PC-9 (cell line): Measurements from ENCODE around the gene CYBRD1. TPM values are rescaled to one million over a fixed set of nuclear protein-coding genes. Genes with fewer than 3 reads are reported as not detected.

Experiments
- BruUV-seq: library from RNA; stranded (reverse); fragments of 400-500 nt; replicated peaks from 2 replicates; lab custom pipeline; 2021; lab: Mats Ljungman, UMichigan
- CTCF ChIA-PET: fragments of 300-600 bp; sonication (Branson Sonifier 250); formaldehyde crosslinking; loops from one replicate; lab custom pipeline; 2022; ENCODE audit warnings: antibody characterized with exemption; lab: Charles Lee
- POLR2A ChIA-PET: fragments of 300-600 bp; sonication (Branson Sonifier 250); formaldehyde crosslinking; loops from one replicate; lab custom pipeline; 2022; ENCODE audit warnings: antibody characterized with exemption; ENCODE audit not compliant: unreplicated experiment; lab: Charles Lee
- DNase-seq, 2 experiments: peaks; one replicate each; pipeline versions ENCODE4 v3.0.0 to v3.0.0-alpha.2; 2015 to 2022; ENCODE audit warnings: mixed read lengths in 1 of 2
- H2AFZ ChIP-seq: fragments of 200-600 bp; sonication (generic); 2 replicates; pipeline ENCODE4 v1.8.1; 2017; ENCODE audit warnings: antibody characterized with exemption
- H3F3A ChIP-seq: fragments of 200-600 bp; sonication (generic); 2 replicates; pipeline ENCODE4 v1.8.1; 2017; ENCODE audit warnings: antibody characterized with exemption, mild to moderate bottlenecking, low read depth; ENCODE audit not compliant: insufficient read depth
- H3K27ac ChIP-seq: fragments of 200-600 bp; sonication (generic); 2 replicates; pipeline ENCODE4 v1.6.1; 2016; ENCODE audit warnings: mixed run types
- H3K27me3 ChIP-seq: fragments of 200-600 bp; sonication (generic); 2 replicates; pipeline ENCODE4 v1.6.1; 2016; ENCODE audit warnings: low read depth, mixed run types; ENCODE audit not compliant: insufficient read depth
- H3K36me3 ChIP-seq: fragments of 200-600 bp; sonication (generic); 2 replicates; pipeline ENCODE4 v1.6.1; 2016; ENCODE audit warnings: low read depth, mixed run types
- H3K4me1 ChIP-seq: fragments of 200-600 bp; sonication (generic); replicated peaks from 2 replicates; pipeline ENCODE4 v1.6.1; 2016; ENCODE audit warnings: mixed run types; ENCODE audit not compliant: insufficient read depth
- H3K4me2 ChIP-seq: fragments of 200-600 bp; sonication (generic); 2 replicates; pipeline ENCODE4 v1.6.1; 2017; ENCODE audit warnings: mixed run types
- H3K4me3 ChIP-seq: fragments of 200-600 bp; sonication (generic); 2 replicates; pipeline ENCODE4 v1.6.1; 2016; ENCODE audit warnings: mixed run types
- H3K79me2 ChIP-seq: fragments of 200-600 bp; sonication (generic); 2 replicates; pipeline ENCODE4 v1.6.1; 2017; ENCODE audit warnings: low read depth, mixed run types
- H3K9me2 ChIP-seq: fragments of 200-600 bp; sonication (generic); 2 replicates; pipeline ENCODE4 v1.8.1; 2017; ENCODE audit warnings: mild to moderate bottlenecking; ENCODE audit not compliant: insufficient read depth
- H3K9me3 ChIP-seq: fragments of 200-600 bp; sonication (generic); 2 replicates; pipeline ENCODE4 v1.8.1; 2016; ENCODE audit warnings: low read depth; ENCODE audit not compliant: insufficient read depth
- H4K20me1 ChIP-seq: fragments of 200-600 bp; sonication (generic); 2 replicates; pipeline ENCODE4 v1.8.1; 2017; ENCODE audit not compliant: insufficient read depth
- EZH2 ChIP-seq: fragments of 200-600 bp; sonication (generic); IDR thresholded peaks from 2 replicates; pipeline ENCODE4 v1.8.0; 2017; ENCODE audit warnings: antibody characterized with exemption, low read depth
- intact Hi-C: fragments of 100-400 bp; cut with micrococcal nuclease; formaldehyde crosslinking; loops from one replicate; pipeline ENCODE4 v1.10.0; 2022; ENCODE audit not compliant: unreplicated experiment
- total RNA-seq: library from RNA; stranded (reverse); gene quantifications from 2 replicates; pipeline ENCODE4 v1.2.3, GENCODE V29; 2021
- TF ChIP-seq, protein P1 (sequence below): fragments of 200-600 bp; sonication (generic); conservative IDR thresholded peaks from 2 replicates; pipeline ENCODE4 v1.6.1; 2017; ENCODE audit warnings: mixed run types, antibody characterized with exemption, mild to moderate bottlenecking, moderate library complexity

CYBRD1 gene
- total RNA-seq, 1 experiment from 2014 or later: 125 TPM

- Histone ChIP-seq H3K9me2 (no peaks in the 10 kb centered on the region), H3K36me3 (no peaks in the 10 kb centered on the region), H2AFZ (no peak overlapping the region), H3K4me2 (0 out of 2 replicates have a peak overlapping the region, but pooled peaks have one; percentile 7), H3K27ac (no peak overlapping the region), H3K27me3 (no peaks in the 10 kb centered on the region), H3F3A (peaks cover 4% of the 10 kb centered on the region; the same call in 1 of the 2 replicates), H3K4me3 (no peak overlapping the region), H4K20me1 (no peaks in the 10 kb centered on the region), H3K9me3 (no peaks in the 10 kb centered on the region), H3K79me2 (no peaks in the 10 kb centered on the region), H3K4me1 (peaks cover 10% of the 10 kb centered on the region)
- DNase-seq: peak in 1 of 2 experiments; percentile 79
- CTCF ChIA-PET: interaction anchor here (0.6 kb wide), 1 partner anchor 128 kb away, joined by 3 read pairs; no protein-coding TSS in a partner anchor
- intact Hi-C loops: no loop called here
- POLR2A ChIA-PET: no interaction called here
- TF ChIP-seq, protein P1, sequence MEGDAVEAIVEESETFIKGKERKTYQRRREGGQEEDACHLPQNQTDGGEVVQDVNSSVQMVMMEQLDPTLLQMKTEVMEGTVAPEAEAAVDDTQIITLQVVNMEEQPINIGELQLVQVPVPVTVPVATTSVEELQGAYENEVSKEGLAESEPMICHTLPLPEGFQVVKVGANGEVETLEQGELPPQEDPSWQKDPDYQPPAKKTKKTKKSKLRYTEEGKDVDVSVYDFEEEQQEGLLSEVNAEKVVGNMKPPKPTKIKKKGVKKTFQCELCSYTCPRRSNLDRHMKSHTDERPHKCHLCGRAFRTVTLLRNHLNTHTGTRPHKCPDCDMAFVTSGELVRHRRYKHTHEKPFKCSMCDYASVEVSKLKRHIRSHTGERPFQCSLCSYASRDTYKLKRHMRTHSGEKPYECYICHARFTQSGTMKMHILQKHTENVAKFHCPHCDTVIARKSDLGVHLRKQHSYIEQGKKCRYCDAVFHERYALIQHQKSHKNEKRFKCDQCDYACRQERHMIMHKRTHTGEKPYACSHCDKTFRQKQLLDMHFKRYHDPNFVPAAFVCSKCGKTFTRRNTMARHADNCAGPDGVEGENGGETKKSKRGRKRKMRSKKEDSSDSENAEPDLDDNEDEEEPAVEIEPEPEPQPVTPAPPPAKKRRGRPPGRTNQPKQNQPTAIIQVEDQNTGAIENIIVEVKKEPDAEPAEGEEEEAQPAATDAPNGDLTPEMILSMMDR: no peak
- TF ChIP-seq EZH2: no peak
- BruUV-seq: no TSS peak
Observed at GRCh38 chr2:171564463-171564862, 42.2 kb downstream of the CYBRD1 start.

GRCh38 chr2:171566057-171566456 is 43.8 kb downstream of the CYBRD1 start:
- Histone ChIP-seq H3K4me3 (no peak overlapping the region), H3K36me3 (no peaks in the 10 kb centered on the region), H3K4me2 (no peak overlapping the region), H2AFZ (no peak overlapping the region), H3K9me3 (no peaks in the 10 kb centered on the region), H3K27me3 (no peaks in the 10 kb centered on the region), H3K9me2 (no peaks in the 10 kb centered on the region), H3K4me1 (peaks cover 10% of the 10 kb centered on the region), H3K27ac (no peak overlapping the region), H3F3A (peaks cover 4% of the 10 kb centered on the region; the same call in 1 of the 2 replicates), H3K79me2 (no peaks in the 10 kb centered on the region), H4K20me1 (no peaks in the 10 kb centered on the region)
- intact Hi-C loops: no loop called here
- TF ChIP-seq EZH2: no peak
- TF ChIP-seq, protein P1: no peak
- no TSS peak for BruUV-seq
- POLR2A ChIA-PET: interaction anchor here (0.7 kb wide), 1 partner anchor 72 kb away, joined by 3 read pairs; no protein-coding TSS in a partner anchor
- CTCF ChIA-PET: no interaction called here
- no peak for DNase-seq

DNA sequence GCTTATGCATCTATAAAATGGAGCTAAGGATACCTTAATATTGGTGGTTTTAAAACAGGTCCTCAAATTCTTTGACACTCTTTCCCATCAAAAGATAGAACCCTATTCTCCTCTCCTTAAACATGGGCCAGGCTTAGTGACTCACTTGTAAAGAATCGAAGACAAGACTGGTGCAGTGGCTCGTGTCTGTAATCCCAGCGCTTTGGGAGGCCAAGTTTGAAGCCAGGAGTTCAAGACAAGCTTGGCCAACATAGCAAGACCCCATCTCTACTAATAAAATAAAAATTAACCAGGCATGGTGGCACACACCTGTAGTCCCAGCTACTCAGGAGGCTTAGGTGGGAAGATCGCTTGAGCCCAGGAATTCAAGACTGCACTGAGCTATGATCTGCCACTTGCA is 44.5 kb downstream of the CYBRD1 start:
- H3F3A ChIP-seq: peaks cover 4% of the 10 kb centered on the region; the same call in 1 of the 2 replicates
- no peak overlapping the region for H2AFZ ChIP-seq
- no peak for DNase-seq
- no peaks in the 10 kb centered on the region for H4K20me1 ChIP-seq
- no peak overlapping the region for H3K4me2 ChIP-seq
- ChIA-PET POLR2A (interaction anchor here (0.7 kb wide), 1 partner anchor 73 kb away, joined by 3 read pairs; no protein-coding TSS in a partner anchor), CTCF (no interaction called here)
- no peak overlapping the region for H3K4me3 ChIP-seq
- intact Hi-C loops: no loop called here
- H3K9me3 ChIP-seq: no peaks in the 10 kb centered on the region
- no peaks in the 10 kb centered on the region for H3K9me2 ChIP-seq
- peaks cover 10% of the 10 kb centered on the region for H3K4me1 ChIP-seq
- no peaks in the 10 kb centered on the region for H3K27me3 ChIP-seq
- H3K36me3 ChIP-seq: no peaks in the 10 kb centered on the region
- no peak for TF ChIP-seq EZH2
- TF ChIP-seq, protein P1: no peak
- H3K27ac ChIP-seq: no peak overlapping the region
- no peaks in the 10 kb centered on the region for H3K79me2 ChIP-seq
- no TSS peak for BruUV-seq
